Fibroblast of peridontal ligament (primary cell): ENCODE data around the gene NRP2.

Source experiments
- DNase-seq: peaks from one replicate; pipeline ENCODE4 v3.0.0-alpha.2; 2010; ENCODE audit errors: extremely low read depth

Gene NRP2

GRCh38 chr2:205658572-205658971 lies 23.7 kb upstream of the NRP2 start:
- DNase-seq = no peak

GRCh38 chr2:205659922-205660321 lies 22.4 kb upstream of the NRP2 start:
- no peak for DNase-seq

GRCh38 chr2:205660521-205661124 lies 21.7 kb upstream of the NRP2 start:
- peak; percentile 97 for DNase-seq

- DNase-seq = no peak
Observed at GRCh38 chr2:205661281-205661680, 21.0 kb upstream of the NRP2 start.

GRCh38 chr2:205662206-205662965 lies 19.9 kb upstream of the NRP2 start:
- DNase-seq = no peak

- DNase-seq = no peak
Observed at GRCh38 chr2:205665791-205666190, 16.5 kb upstream of the NRP2 start.

- no peak for DNase-seq
Observed at GRCh38 chr2:205670292-205670691, 12.0 kb upstream of the NRP2 start.

- DNase-seq = no peak
Observed at GRCh38 chr2:205673312-205673711, 9.0 kb upstream of the NRP2 start.

- DNase-seq = peak; percentile 90
Observed at GRCh38 chr2:205675861-205676516, 6.3 kb upstream of the NRP2 start.

- DNase-seq = no peak
Observed at GRCh38 chr2:205678541-205679142, 3.7 kb upstream of the NRP2 start.

GRCh38 chr2:205679410-205680009 lies 2.8 kb upstream of the NRP2 start:
- no peak for DNase-seq

- peak; percentile 83 for DNase-seq
Observed at GRCh38 chr2:205680067-205680466, 2.2 kb upstream of the NRP2 start.

- no peak for DNase-seq
Observed at GRCh38 chr2:205680903-205681302, 1.4 kb upstream of the NRP2 start.

- no peak for DNase-seq
Observed at GRCh38 chr2:205681401-205682238, 681 bp upstream of the NRP2 start.

- DNase-seq = peak; percentile 39
Observed at GRCh38 chr2:205682971-205683501, 735 bp downstream of the NRP2 start.

- DNase-seq = peak; percentile 98
Observed at GRCh38 chr2:205683502-205684367, 1.4 kb downstream of the NRP2 start.

- no peak for DNase-seq
Observed at GRCh38 chr2:205684871-205685313, 2.6 kb downstream of the NRP2 start.

GRCh38 chr2:205685314-205686055 lies 3.2 kb downstream of the NRP2 start:
- no peak for DNase-seq
